H9 (cell line): ENCODE measurements around the gene EFS. TPM values are rescaled to one million over a fixed set of nuclear protein-coding genes. Genes with fewer than 3 reads are reported as not detected.

Experiments used
- DNase-seq: peaks from one replicate; pipeline ENCODE4 v3.0.0-alpha.2; 2017
- H2AFZ ChIP-seq: one replicate; pipeline ENCODE4 v1.6.1; 2013; ENCODE audit warnings: mild to moderate bottlenecking, low read length, control low read depth, moderate library complexity
- H2AK5ac ChIP-seq: 2 replicates; pipeline ENCODE4 v1.6.1; 2013; ENCODE audit warnings: low read length, control low read depth, mixed read lengths; ENCODE audit not compliant: insufficient read length
- H2BK120ac ChIP-seq: one replicate; pipeline ENCODE4 v1.6.1; 2013; ENCODE audit warnings: low read depth, mild to moderate bottlenecking, low read length, control low read depth, inconsistent platforms; ENCODE audit not compliant: poor library complexity, severe bottlenecking
- H2BK12ac ChIP-seq: 2 replicates; pipeline ENCODE4 v1.6.1; 2013; ENCODE audit warnings: low read length, control low read depth, mixed read lengths, low read depth; ENCODE audit not compliant: insufficient read length
- H2BK15ac ChIP-seq: 2 replicates; pipeline ENCODE4 v1.6.1; 2013; ENCODE audit warnings: low read depth, low read length, control low read depth
- H2BK20ac ChIP-seq: one replicate; pipeline ENCODE4 v1.6.1; 2013; ENCODE audit warnings: low read depth, mild to moderate bottlenecking, low read length, control low read depth, inconsistent platforms; ENCODE audit not compliant: poor library complexity, severe bottlenecking
- H2BK5ac ChIP-seq: 2 replicates; pipeline ENCODE4 v1.6.1; 2013; ENCODE audit warnings: low read length, control low read depth, mixed read lengths; ENCODE audit not compliant: insufficient read length
- H3K14ac ChIP-seq: 2 replicates; pipeline ENCODE4 v1.6.1; 2013; ENCODE audit warnings: low read length, control low read depth; ENCODE audit not compliant: insufficient read depth
- H3K18ac ChIP-seq: 2 replicates; pipeline ENCODE4 v1.6.1; 2013; ENCODE audit warnings: low read depth, mild to moderate bottlenecking, mixed read lengths, low read length, control low read depth; ENCODE audit not compliant: insufficient read length
- H3K23ac ChIP-seq: 2 replicates; pipeline ENCODE4 v1.6.1; 2013; ENCODE audit warnings: low read length, control low read depth, mixed read lengths, low read depth; ENCODE audit not compliant: insufficient read length
- H3K23me2 ChIP-seq: 2 replicates; pipeline ENCODE4 v1.6.1; 2013; ENCODE audit warnings: low read depth, mild to moderate bottlenecking, mixed read lengths, low read length, control low read depth; ENCODE audit not compliant: insufficient read length, poor library complexity, severe bottlenecking
- H3K27ac ChIP-seq: 2 replicates; pipeline ENCODE4 v1.5.1; 2013; ENCODE audit warnings: low read length, control low read depth, mixed read lengths, low read depth; ENCODE audit not compliant: insufficient read length
- H3K27me3 ChIP-seq: 2 replicates; pipeline ENCODE4 v1.6.1; 2013; ENCODE audit warnings: low read length, control low read depth, inconsistent platforms; ENCODE audit not compliant: insufficient read depth
- H3K4ac ChIP-seq: 2 replicates; pipeline ENCODE4 v1.6.1; 2013; ENCODE audit warnings: low read depth, mild to moderate bottlenecking, control low read depth, inconsistent platforms, low read length, moderate library complexity
- H3K4me1 ChIP-seq: 2 replicates; pipeline ENCODE4 v1.6.1; 2013; ENCODE audit warnings: low read length, control low read depth, inconsistent platforms; ENCODE audit not compliant: insufficient read depth
- H3K4me2 ChIP-seq: 2 replicates; pipeline ENCODE4 v1.6.1; 2013; ENCODE audit warnings: low read length, control low read depth, mixed read lengths; ENCODE audit not compliant: insufficient read length, insufficient read depth
- H3K56ac ChIP-seq: 2 replicates; pipeline ENCODE4 v1.6.1; 2013; ENCODE audit warnings: low read depth, mild to moderate bottlenecking, mixed read lengths, low read length, control low read depth; ENCODE audit not compliant: insufficient read length
- H3K79me1 ChIP-seq: 2 replicates; pipeline ENCODE4 v1.6.1; 2013; ENCODE audit warnings: low read depth, mild to moderate bottlenecking, moderate library complexity, low read length, control low read depth, inconsistent platforms; ENCODE audit not compliant: insufficient read depth, poor library complexity, severe bottlenecking
- H3K79me2 ChIP-seq: 2 replicates; pipeline ENCODE4 v1.6.1; 2013; ENCODE audit warnings: low read length, control low read depth, inconsistent platforms; ENCODE audit not compliant: insufficient read depth
- H3K9ac ChIP-seq: 2 replicates; pipeline ENCODE4 v1.6.1; 2013; ENCODE audit warnings: low read length, control low read depth, mixed read lengths; ENCODE audit not compliant: insufficient read length; ENCODE audit errors: extremely low read depth
- H3K9me3 ChIP-seq: one replicate; pipeline ENCODE4 v1.6.1; 2013; ENCODE audit warnings: low read depth, low read length, inconsistent platforms; ENCODE audit not compliant: control insufficient read depth
- H3T11ph ChIP-seq: one replicate; pipeline ENCODE4 v1.6.1; 2013; ENCODE audit warnings: mild to moderate bottlenecking, low read length, control low read depth, inconsistent platforms
- H4K20me1 ChIP-seq: one replicate; pipeline ENCODE4 v1.6.1; 2013; ENCODE audit not compliant: control insufficient read depth, insufficient read length, insufficient read depth
- H4K5ac ChIP-seq: 2 replicates; pipeline ENCODE4 v1.6.1; 2013; ENCODE audit warnings: low read depth, mild to moderate bottlenecking, mixed read lengths, low read length, control low read depth; ENCODE audit not compliant: insufficient read length
- H4K8ac ChIP-seq: replicated peaks from 2 replicates; pipeline ENCODE4 v1.6.1; 2013; ENCODE audit warnings: low read length, control low read depth, mixed read lengths, low read depth; ENCODE audit not compliant: insufficient read length
- H4K91ac ChIP-seq: 2 replicates; pipeline ENCODE4 v1.6.1; 2013; ENCODE audit warnings: low read depth, mild to moderate bottlenecking, moderate library complexity, mixed read lengths, low read length, control low read depth; ENCODE audit not compliant: insufficient read length
- H3K27ac Mint-ChIP-seq, 3 experiments: 2 replicates in 2 of 3; 3 replicates in 1 of 3; pipeline ENCODE4 v1.8.0; 2020 to 2021; ENCODE audit warnings: mixed read lengths in 3 of 3, mild to moderate bottlenecking in 1 of 3, moderate library complexity in 1 of 3
- H3K27me3 Mint-ChIP-seq: 2 replicates; pipeline ENCODE4 v1.8.0; 2021; ENCODE audit warnings: low read depth, mild to moderate bottlenecking, moderate library complexity, mixed read lengths
- H3K36me3 Mint-ChIP-seq, 3 experiments: 2 replicates in 2 of 3; 3 replicates in 1 of 3; pipeline ENCODE4 v1.8.0; 2020 to 2021; ENCODE audit warnings: low read depth in 3 of 3, mixed read lengths in 3 of 3; ENCODE audit not compliant: insufficient read depth in 1 of 3
- H3K4me1 Mint-ChIP-seq, 2 experiments: 2 replicates each; pipeline ENCODE4 v1.8.0; 2020; ENCODE audit warnings: mixed read lengths in 2 of 2
- H3K4me3 Mint-ChIP-seq, 2 experiments: 2 replicates in 1 of 2; 3 replicates in 1 of 2; pipeline ENCODE4 v1.8.0; 2020 to 2021; ENCODE audit warnings: mild to moderate bottlenecking in 2 of 2, mixed read lengths in 2 of 2, moderate library complexity in 1 of 2
- H3K9me3 Mint-ChIP-seq, 2 experiments: 2 replicates in 1 of 2; 3 replicates in 1 of 2; pipeline ENCODE4 v1.8.0; 2020; ENCODE audit warnings: mild to moderate bottlenecking in 2 of 2, mixed read lengths in 2 of 2, moderate library complexity in 1 of 2
- WGBS: extraction: QIAGEN DNeasy Blood & Tissue Kit; methylation state at CpG from one replicate; pipeline ENCODE4 v1.1.7; 2013; ENCODE audit warnings: missing lambda C conversion rate, low lambda C conversion rate, mixed read lengths; ENCODE audit not compliant: insufficient read length; ENCODE audit errors: extremely low coverage; 5-methylcytosine and 5-hydroxymethylcytosine counted together
- total RNA-seq: library from RNA; stranded (reverse); gene quantifications from 2 replicates; pipeline ENCODE4 v1.2.1, GENCODE V29; 2021
- TF ChIP-seq, protein P1 (sequence below): fragments of 200-600 bp; sonication (generic); conservative IDR thresholded peaks from 3 replicates; pipeline ENCODE4 v1.8.0; 2021; ENCODE audit warnings: antibody characterized with exemption, mild to moderate bottlenecking

EFS gene
- total RNA-seq, 1 experiment from 2014 or later = 32.1 TPM

DNA sequence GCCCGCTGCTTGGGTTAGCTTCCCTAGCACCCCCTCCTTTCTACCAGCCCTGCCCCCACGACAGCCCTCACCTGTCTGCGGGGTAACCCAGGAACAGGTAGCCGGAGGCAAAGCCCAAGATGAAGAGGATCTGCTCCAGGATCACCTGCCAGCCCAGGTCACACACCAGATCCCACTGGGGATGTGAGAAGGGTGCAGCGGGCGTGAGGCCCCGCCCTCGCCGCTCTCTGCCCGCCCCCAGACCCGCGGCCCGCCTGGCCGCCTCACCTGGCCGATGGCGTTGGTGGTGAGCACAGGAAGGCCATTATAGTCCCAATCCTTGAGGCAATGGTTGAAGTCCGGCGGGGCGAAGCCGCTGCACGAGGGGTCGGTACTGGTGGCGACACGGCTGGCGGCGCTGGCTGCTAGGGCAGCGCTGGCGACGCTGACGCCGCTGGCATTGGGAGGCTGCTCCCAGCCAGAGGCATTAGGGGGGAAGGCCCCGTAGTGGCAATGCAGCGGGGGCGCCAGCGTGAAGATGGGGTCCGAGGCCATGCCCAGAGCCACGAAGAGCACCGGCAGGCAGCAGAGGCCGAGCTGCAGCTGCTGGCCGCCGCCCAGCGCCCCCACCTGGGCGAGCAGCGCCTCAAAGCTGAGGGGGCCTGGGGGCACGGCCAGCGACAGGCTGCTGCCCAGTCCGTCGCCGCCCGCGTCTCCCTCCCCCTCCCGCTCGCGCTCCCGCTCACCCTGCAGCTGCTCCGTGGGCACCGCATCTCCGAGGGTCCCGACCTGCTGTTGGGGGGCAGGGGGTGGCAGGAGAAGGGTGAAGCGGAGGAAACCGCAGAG lies 13.1 kb downstream of the EFS start:
- peak overlapping the region; percentile 71 to 77 for H3K4me3 Mint-ChIP-seq
- no peak overlapping the region for H2BK15ac ChIP-seq
- H3K18ac ChIP-seq = no peak overlapping the region
- no peak overlapping the region for H2BK120ac ChIP-seq
- no peak overlapping the region for H4K91ac ChIP-seq
- peaks cover 39% of the 10 kb centered on the region for H3K27me3 Mint-ChIP-seq
- no peaks in the 10 kb centered on the region; a peak in 2 of 5 replicates for H3K9me3 Mint-ChIP-seq
- H2AFZ ChIP-seq = no peak overlapping the region
- no CpG with 5 or more reads among the region's 61 CpGs for WGBS
- no peak overlapping the region for H4K8ac ChIP-seq
- peak overlapping the region; percentile 24 for H3K4me2 ChIP-seq
- no peak overlapping the region for H3K23ac ChIP-seq
- H3K9ac ChIP-seq = no peak overlapping the region
- no peak overlapping the region for H3K56ac ChIP-seq
- H3T11ph ChIP-seq = no peak overlapping the region
- H2BK20ac ChIP-seq = no peak overlapping the region
- peaks cover 12 to 14% of the 10 kb centered on the region in 2 experiments for H3K4me1 Mint-ChIP-seq
- H3K14ac ChIP-seq = 0 out of 2 replicates have a peak overlapping the region, but pooled peaks have one; percentile 4
- H4K20me1 ChIP-seq = no peaks in the 10 kb centered on the region
- TF ChIP-seq, protein P1, sequence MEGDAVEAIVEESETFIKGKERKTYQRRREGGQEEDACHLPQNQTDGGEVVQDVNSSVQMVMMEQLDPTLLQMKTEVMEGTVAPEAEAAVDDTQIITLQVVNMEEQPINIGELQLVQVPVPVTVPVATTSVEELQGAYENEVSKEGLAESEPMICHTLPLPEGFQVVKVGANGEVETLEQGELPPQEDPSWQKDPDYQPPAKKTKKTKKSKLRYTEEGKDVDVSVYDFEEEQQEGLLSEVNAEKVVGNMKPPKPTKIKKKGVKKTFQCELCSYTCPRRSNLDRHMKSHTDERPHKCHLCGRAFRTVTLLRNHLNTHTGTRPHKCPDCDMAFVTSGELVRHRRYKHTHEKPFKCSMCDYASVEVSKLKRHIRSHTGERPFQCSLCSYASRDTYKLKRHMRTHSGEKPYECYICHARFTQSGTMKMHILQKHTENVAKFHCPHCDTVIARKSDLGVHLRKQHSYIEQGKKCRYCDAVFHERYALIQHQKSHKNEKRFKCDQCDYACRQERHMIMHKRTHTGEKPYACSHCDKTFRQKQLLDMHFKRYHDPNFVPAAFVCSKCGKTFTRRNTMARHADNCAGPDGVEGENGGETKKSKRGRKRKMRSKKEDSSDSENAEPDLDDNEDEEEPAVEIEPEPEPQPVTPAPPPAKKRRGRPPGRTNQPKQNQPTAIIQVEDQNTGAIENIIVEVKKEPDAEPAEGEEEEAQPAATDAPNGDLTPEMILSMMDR = peak; percentile 47
- H2BK5ac ChIP-seq = no peak overlapping the region
- H2BK12ac ChIP-seq = no peak overlapping the region
- H3K79me1 ChIP-seq = no peaks in the 10 kb centered on the region
- H3K23me2 ChIP-seq = peaks cover 5% of the 10 kb centered on the region
- H4K5ac ChIP-seq = no peak overlapping the region
- DNase-seq = peak; percentile 54
- no peak overlapping the region for H3K4ac ChIP-seq
- H3K36me3 Mint-ChIP-seq = peaks cover 16 to 35% (median 24%) of the 10 kb centered on the region in 3 experiments
- no peak overlapping the region for H2AK5ac ChIP-seq
- H3K27ac Mint-ChIP-seq = no peak overlapping the region
- no peaks in the 10 kb centered on the region for H3K79me2 ChIP-seq
- 0 out of 2 replicates have a peak, but pooled peaks cover 2% of the 10 kb centered on the region for H3K4me1 ChIP-seq
- no peak overlapping the region for H3K27ac ChIP-seq
- H3K9me3 ChIP-seq = no peaks in the 10 kb centered on the region
- H3K27me3 ChIP-seq = no peaks in the 10 kb centered on the region; the same call in 1 of the 2 replicates
